Stomach (tissue), 19 donors: ENCODE results near the gene MS4A2. TPM values are rescaled to one million over a fixed set of nuclear protein-coding genes. Genes with fewer than 3 reads are reported as not detected.
"Not testable (repeated sequence)": the region's sequence is repeated elsewhere in the genome, so short reads cannot be mapped to it uniquely, and the experiment has no call there.

Experiments
- DNase-seq, 2 donors: peaks; one replicate each; pipeline versions ENCODE4 v3.0.0 to v3.0.0-alpha.2; 2013 to 2019
- H3K27ac ChIP-seq, 5 donors: fragments of 200-600 bp in 4 of 5; sonication (generic) in 4 of 5; one replicate each; pipeline ENCODE4 v1.5.1; 2013 to 2019; ENCODE audit warnings: mild to moderate bottlenecking in 1 of 5, moderate library complexity in 1 of 5
- H3K27me3 ChIP-seq, 3 donors: fragments of 200-600 bp; sonication (generic); one replicate each; pipeline ENCODE4 v1.5.1; 2017 to 2019; ENCODE audit warnings: mixed run types in 1 of 3
- H3K36me3 ChIP-seq, 4 donors: fragments of 200-600 bp; sonication (generic); 1 replicate in 3 of 4; 2 replicates in 1 of 4; pipeline ENCODE4 v1.5.1; 2016 to 2019
- H3K4me1 ChIP-seq, 4 donors: fragments of 200-600 bp; sonication (generic); one replicate each; pipeline ENCODE4 v1.5.1; 2016 to 2019
- H3K4me3 ChIP-seq, 4 donors: fragments of 200-600 bp; sonication (generic) in 3 of 4; one replicate each; pipeline ENCODE4 v1.5.1; 2016 to 2019; ENCODE audit warnings: mild to moderate bottlenecking in 1 of 4
- H3K9me3 ChIP-seq, 4 donors: fragments of 200-600 bp; sonication (generic); one replicate each; pipeline ENCODE4 v1.5.1; 2016 to 2019
- CTCF ChIP-seq, 7 experiments: fragments of 450-650 bp in 4 of 7; fragments of 200-600 bp in 3 of 7; sonication (generic) in 3 of 7; IDR thresholded peaks; one replicate each; pipeline ENCODE4 v1.5.1; 2016 to 2019; ENCODE audit warnings: antibody characterized with exemption in 7 of 7, control low read depth in 2 of 7, mild to moderate bottlenecking in 1 of 7
- EP300 ChIP-seq: sonication (generic); formaldehyde crosslinking; IDR thresholded peaks from one replicate; pipeline ENCODE4 v1.6.1; 2017; ENCODE audit warnings: antibody characterized with exemption
- POLR2A ChIP-seq, 4 donors: fragments of 450-650 bp; IDR thresholded peaks; one replicate each; pipeline ENCODE4 v1.6.1; 2016; ENCODE audit warnings: antibody characterized with exemption in 4 of 4, control low read depth in 2 of 4, mild to moderate bottlenecking in 1 of 4, moderate library complexity in 1 of 4
- POLR2AphosphoS5 ChIP-seq, 3 donors: sonication (generic); formaldehyde crosslinking; IDR thresholded peaks; one replicate each; pipeline ENCODE4 v1.6.1; 2016; ENCODE audit warnings: antibody characterized with exemption in 3 of 3
- WGBS, 5 donors: extraction: QIAGEN DNeasy Blood & Tissue Kit in 3 of 5; methylation state at CpG; one replicate each; pipeline versions ENCODE4 v1.1.5 to v1.1.7; 2013 to 2018; 5-methylcytosine and 5-hydroxymethylcytosine counted together
- intact Hi-C: fragments of 100-400 bp; cut with DNase I; formaldehyde crosslinking; loops from one replicate; pipeline ENCODE4 v1.15.1; 2023; ENCODE audit warnings: low total_unique reads
- long read RNA-seq, 10 donors: transcript quantifications; one replicate each; lab custom pipeline, GENCODE V29; 2026
- polyA plus RNA-seq, 3 donors: library from polyadenylated mRNA; stranded (reverse); fragments of 200-250 nt; gene quantifications; one replicate each; pipeline ENCODE4 v1.2.3, GENCODE V29; 2013
- total RNA-seq, 5 donors: library from RNA; depleted of rRNA; stranded (reverse); fragments of >200 nt; gene quantifications; one replicate each; pipeline versions ENCODE4 v1.1.0 to v1.2.3, GENCODE V29; 2014 to 2016
- donor health status: healthy with polysubstance abuse.
- donor health status: Bipolar disorder and iron deficiency.
- donor health status: healthy.

MS4A2 gene
- total RNA-seq (1 to 10 TPM in 2 of 5 donors, under 1 TPM in 1, not detected in 2; 0.58 to 7.4 (median 1.7) TPM), polyA plus RNA-seq (1 to 10 TPM in 2 of 3 donors, under 1 TPM in 1; 0.23 to 7.9 (median 1.2) TPM)
- long read RNA-seq, donor 1, result 0 reads
- long read RNA-seq, donor 2, result 0 reads
- long read RNA-seq, donor 3, result 0 reads
- long read RNA-seq, donor 4, result 0 reads
- long read RNA-seq, donor 5, result 0 reads
- long read RNA-seq, donor 6, result 0 reads
- long read RNA-seq, donor 7, result 0 reads
- long read RNA-seq, donor 8, result 0 reads
- long read RNA-seq, donor 9, result 0 reads
- long read RNA-seq, donor 10, result 0 reads

GRCh38 chr11:60088364-60088763 lies at the start of gene MS4A2:
Gene MS4A2, plus strand, starts transcription at chr11:60088664. Its CDS starts 102 bp downstream, at chr11:60088766.
- H3K36me3 ChIP-seq, result no peaks in the 10 kb centered on the region
- intact Hi-C loops, result no loop called here
- no peaks in the 10 kb centered on the region for H3K9me3 ChIP-seq

GRCh38 chr11:60040109-60040508 lies 48.4 kb upstream of the MS4A2 start, which contains the start of gene OOSP2:
Gene OOSP2, plus strand, starts transcription at chr11:60040409. Its CDS starts 51 bp downstream, at chr11:60040460.
- H3K27me3 ChIP-seq, result no peaks in the 10 kb centered on the region
- no peaks in the 10 kb centered on the region for H3K4me1 ChIP-seq
- TF ChIP-seq EP300 (no peak), POLR2AphosphoS5 (IDR thresholded peaks at IDR 0.05) (no peak), POLR2A (IDR thresholded peaks at IDR 0.05) (no peak), CTCF (IDR thresholded peaks at IDR 0.05) (no peak)
- no peaks in the 10 kb centered on the region for H3K36me3 ChIP-seq
- no peak within 1 kb of the TSS for H3K27ac ChIP-seq
- intact Hi-C loops, result no loop called here
- no peak for DNase-seq
- 85 to 94% (median 92%) methylated on average over 8 of the region's 8 CpGs for WGBS, 5 donors
- H3K9me3 ChIP-seq, result no peaks in the 10 kb centered on the region
- no peak within 1 kb of the TSS for H3K4me3 ChIP-seq

More at GRCh38 chr11:60088364-60088763, at the start of gene MS4A2:
- Histone ChIP-seq H3K27ac (no peak within 1 kb of the TSS), H3K4me3 (no peak within 1 kb of the TSS), H3K4me1 (no peaks in the 10 kb centered on the region), H3K27me3 (no peaks in the 10 kb centered on the region)
- DNase-seq, result no peak
- TF ChIP-seq POLR2A (IDR thresholded peaks at IDR 0.05) (no peak), POLR2AphosphoS5 (IDR thresholded peaks at IDR 0.05) (no peak), CTCF (IDR thresholded peaks at IDR 0.05) (no peak), EP300 (no peak)
- 86 to 92% (median 87%) methylated on average over 1 of the region's 1 CpG for WGBS, 5 donors

DNA sequence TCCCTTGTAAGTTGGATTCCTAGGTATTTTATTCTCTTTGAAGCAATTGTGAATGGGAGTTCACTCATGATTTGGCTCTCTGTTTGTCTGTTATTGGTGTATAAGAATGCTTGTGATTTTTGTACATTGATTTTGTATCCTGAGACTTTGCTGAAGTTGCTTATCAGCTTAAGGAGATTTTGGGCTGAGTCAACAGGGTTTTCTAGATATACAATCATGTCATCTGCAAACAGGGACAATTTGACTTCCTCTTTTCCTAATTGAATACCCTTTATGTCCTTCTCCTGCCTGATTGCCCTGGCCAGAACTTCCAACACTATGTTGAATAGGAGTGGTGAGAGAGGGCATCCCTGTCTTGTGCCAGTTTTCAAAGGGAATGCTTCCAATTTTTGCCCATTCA lies 38.0 kb upstream of the MS4A2 start:
- H3K4me3 ChIP-seq, H3K9me3 ChIP-seq, H3K4me1 ChIP-seq, H3K36me3 ChIP-seq, DNase-seq, H3K27me3 ChIP-seq, intact Hi-C loops, H3K27ac ChIP-seq: not testable (repeated sequence)

GRCh38 chr11:60050839-60051238 lies 37.6 kb upstream of the MS4A2 start:
- H3K9me3 ChIP-seq, DNase-seq, H3K27me3 ChIP-seq, H3K27ac ChIP-seq, H3K4me3 ChIP-seq, H3K4me1 ChIP-seq, H3K36me3 ChIP-seq, intact Hi-C loops: not testable (repeated sequence)
- 46 to 81% (median 68%) methylated on average over 3 of the region's 3 CpGs for WGBS, 5 donors

DNA sequence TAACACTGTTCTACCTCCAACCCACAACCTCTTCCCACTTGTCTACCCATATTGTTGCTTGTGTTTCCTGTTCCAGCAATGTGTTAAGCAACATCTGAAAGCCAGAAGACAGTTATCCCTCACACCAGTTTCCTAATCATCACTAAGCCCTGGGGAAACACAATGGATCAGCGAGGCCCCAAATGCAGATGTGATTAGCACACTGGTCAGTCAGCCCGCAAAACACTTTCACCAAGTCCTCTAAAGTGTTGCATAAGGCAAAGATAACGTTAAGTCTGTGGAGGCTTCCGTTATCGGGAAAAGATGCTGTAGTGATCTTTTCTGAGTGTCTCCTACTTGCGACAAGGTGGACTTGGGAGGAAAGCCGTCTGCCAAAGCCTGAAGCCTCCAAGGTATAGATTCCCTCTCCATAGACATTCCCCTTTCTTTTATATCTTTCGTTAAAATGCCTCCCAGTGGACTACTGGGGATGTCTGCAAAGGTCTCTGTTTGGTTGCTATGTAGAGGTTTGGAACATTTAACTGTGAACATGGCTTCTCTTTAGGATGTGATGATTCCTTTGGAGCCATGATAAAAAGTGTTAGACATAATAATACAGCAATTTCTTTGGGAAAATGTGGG lies 32.0 kb upstream of the MS4A2 start, which contains the start of gene MS4A3:
Gene MS4A3, plus strand, starts transcription at position 317 of the 621 bp plus-strand sequence. CDS start 4,496 bp downstream, outside the sequence.
- TF ChIP-seq CTCF (IDR thresholded peaks at IDR 0.05), result no peak
- no peak for TF ChIP-seq POLR2A (IDR thresholded peaks at IDR 0.05)
- no peak for TF ChIP-seq POLR2AphosphoS5 (IDR thresholded peaks at IDR 0.05)
- no peak for TF ChIP-seq EP300

More for the DNA sequence above, 32.0 kb upstream of the MS4A2 start, which contains the start of gene MS4A3:
- no peak for DNase-seq
- no peaks in the 10 kb centered on the region for H3K27me3 ChIP-seq
- no peaks in the 10 kb centered on the region for H3K36me3 ChIP-seq
- no peak within 1 kb of the TSS for H3K27ac ChIP-seq
- peaks cover 0 to 6% (median 1%) of the 10 kb centered on the region in 4 donors for H3K9me3 ChIP-seq
- no peak within 1 kb of the TSS for H3K4me3 ChIP-seq
- intact Hi-C loops, result no loop called here
- WGBS, 5 donors, result 65 to 80% (median 75%) methylated on average over 8 of the region's 8 CpGs
- no peaks in the 10 kb centered on the region for H3K4me1 ChIP-seq
